Adrenal gland (tissue), 5 donors: ENCODE data around the gene MCCD1.

Source experiments
- POLR2A ChIP-seq, 2 donors: fragments of 450-650 bp; IDR thresholded peaks; one replicate each; pipeline ENCODE4 v1.6.1; 2017; ENCODE audit warnings: antibody characterized with exemption in 2 of 2, mild to moderate bottlenecking in 2 of 2, moderate library complexity in 1 of 2
- TF ChIP-seq, protein P1 (sequence below), 6 experiments: fragments of 450-650 bp in 4 of 6; fragments of 200-600 bp in 2 of 6; sonication (generic) in 1 of 6; IDR thresholded peaks; 1 replicate in 5 of 6; 2 replicates in 1 of 6; pipeline versions ENCODE4 v1.5.1 to v1.8.0; 2016 to 2021; ENCODE audit warnings: antibody characterized with exemption in 6 of 6, mild to moderate bottlenecking in 2 of 6, moderate library complexity in 1 of 6
- donor health status: DM: no; HTN: no; CAD: no.

DNA sequence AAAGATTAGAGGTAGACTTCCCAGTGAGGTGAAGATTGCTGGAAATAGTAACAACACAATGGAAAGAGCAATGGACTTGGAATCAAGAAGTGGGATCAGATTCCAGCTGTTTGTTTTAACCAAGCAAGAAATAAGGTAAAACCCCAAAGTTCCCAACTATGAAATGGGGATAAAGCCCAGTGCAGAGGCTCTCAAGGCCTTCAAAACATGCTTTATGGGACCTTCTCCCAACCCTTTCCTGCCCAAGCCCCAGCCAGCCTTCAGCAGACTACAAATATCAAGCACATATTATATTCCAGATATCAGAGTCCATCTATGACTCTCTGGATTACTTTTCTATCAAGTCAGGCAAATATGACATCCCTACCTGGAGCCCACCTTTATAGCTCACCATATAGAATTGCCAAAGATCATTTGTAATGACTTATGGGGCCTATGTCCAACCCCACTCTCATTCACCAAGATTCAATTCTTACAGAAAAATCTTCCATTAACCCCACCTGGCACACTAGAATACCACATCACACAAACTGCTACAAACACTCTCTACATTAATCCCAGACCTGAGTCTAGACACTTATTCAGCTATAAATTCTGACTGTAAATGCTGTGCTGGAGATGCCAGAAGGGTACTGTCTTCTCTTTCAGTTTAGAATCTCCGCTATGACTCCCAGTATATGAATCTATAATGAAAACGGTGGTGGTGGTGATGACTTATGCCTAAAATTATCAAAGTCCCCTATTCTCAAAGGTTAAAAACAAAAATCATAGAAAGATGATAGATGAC lies 7.0 kb downstream of the MCCD1 start:
- TF ChIP-seq POLR2A (IDR thresholded peaks at IDR 0.05): no peak
- TF ChIP-seq, protein P1, sequence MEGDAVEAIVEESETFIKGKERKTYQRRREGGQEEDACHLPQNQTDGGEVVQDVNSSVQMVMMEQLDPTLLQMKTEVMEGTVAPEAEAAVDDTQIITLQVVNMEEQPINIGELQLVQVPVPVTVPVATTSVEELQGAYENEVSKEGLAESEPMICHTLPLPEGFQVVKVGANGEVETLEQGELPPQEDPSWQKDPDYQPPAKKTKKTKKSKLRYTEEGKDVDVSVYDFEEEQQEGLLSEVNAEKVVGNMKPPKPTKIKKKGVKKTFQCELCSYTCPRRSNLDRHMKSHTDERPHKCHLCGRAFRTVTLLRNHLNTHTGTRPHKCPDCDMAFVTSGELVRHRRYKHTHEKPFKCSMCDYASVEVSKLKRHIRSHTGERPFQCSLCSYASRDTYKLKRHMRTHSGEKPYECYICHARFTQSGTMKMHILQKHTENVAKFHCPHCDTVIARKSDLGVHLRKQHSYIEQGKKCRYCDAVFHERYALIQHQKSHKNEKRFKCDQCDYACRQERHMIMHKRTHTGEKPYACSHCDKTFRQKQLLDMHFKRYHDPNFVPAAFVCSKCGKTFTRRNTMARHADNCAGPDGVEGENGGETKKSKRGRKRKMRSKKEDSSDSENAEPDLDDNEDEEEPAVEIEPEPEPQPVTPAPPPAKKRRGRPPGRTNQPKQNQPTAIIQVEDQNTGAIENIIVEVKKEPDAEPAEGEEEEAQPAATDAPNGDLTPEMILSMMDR (IDR thresholded peaks at IDR 0.05): no peak
